Skeletal muscle tissue (tissue), 4 donors: ENCODE measurements around the gene AGMAT. TPM values are rescaled to one million over a fixed set of nuclear protein-coding genes. Genes with fewer than 3 reads are reported as not detected.

ENCODE experiments used
- H3K27ac ChIP-seq: one replicate; pipeline ENCODE4 v1.7.0; 2013; ENCODE audit warnings: mild to moderate bottlenecking, low read depth, low read length, inconsistent platforms
- H3K27me3 ChIP-seq, 3 donors: one replicate each; pipeline ENCODE4 v1.7.0; 2013; ENCODE audit warnings: low read length in 3 of 3; ENCODE audit not compliant: control insufficient read depth in 3 of 3, insufficient read depth in 3 of 3
- H3K36me3 ChIP-seq, 3 donors: one replicate each; pipeline ENCODE4 v1.7.0; 2013; ENCODE audit warnings: low read length in 3 of 3; ENCODE audit not compliant: control insufficient read depth in 3 of 3, insufficient read depth in 3 of 3
- H3K4me1 ChIP-seq, 3 donors: one replicate each; pipeline ENCODE4 v1.7.0; 2013; ENCODE audit warnings: low read length in 3 of 3, mild to moderate bottlenecking in 3 of 3; ENCODE audit not compliant: control insufficient read depth in 3 of 3, insufficient read depth in 3 of 3
- H3K4me3 ChIP-seq, 3 donors: one replicate each; pipeline ENCODE4 v1.7.0; 2013; ENCODE audit warnings: low read length in 3 of 3
- H3K9ac ChIP-seq, 3 donors: one replicate each; pipeline ENCODE4 v1.7.0; 2013; ENCODE audit warnings: low read length in 3 of 3, mild to moderate bottlenecking in 3 of 3, moderate library complexity in 2 of 3, low read depth in 1 of 3
- H3K9me3 ChIP-seq, 3 donors: one replicate each; pipeline ENCODE4 v1.7.0; 2013; ENCODE audit warnings: low read length in 3 of 3; ENCODE audit not compliant: control insufficient read depth in 3 of 3
- total RNA-seq: library from RNA; depleted of rRNA; stranded (reverse); fragments of >200 nt; gene quantifications from one replicate; pipeline ENCODE4 v1.2.3, GENCODE V29; 2014
- donor health status: Osteomylitis.

Gene AGMAT
- total RNA-seq, 1 donor from 2014 or later: 4.2 TPM

- H3K27ac ChIP-seq: no peak overlapping the region
- H3K4me3 ChIP-seq: no peak overlapping the region
- H3K4me1 ChIP-seq: no peaks in the 10 kb centered on the region
- no peaks in the 10 kb centered on the region for H3K27me3 ChIP-seq
- H3K36me3 ChIP-seq: peaks cover 28 to 51% (median 40%) of the 10 kb centered on the region in 3 donors
- no peak overlapping the region for H3K9ac ChIP-seq
- no peaks in the 10 kb centered on the region for H3K9me3 ChIP-seq
Measured at GRCh38 chr1:15542388-15543250, 42.2 kb downstream of the AGMAT start.

DNA sequence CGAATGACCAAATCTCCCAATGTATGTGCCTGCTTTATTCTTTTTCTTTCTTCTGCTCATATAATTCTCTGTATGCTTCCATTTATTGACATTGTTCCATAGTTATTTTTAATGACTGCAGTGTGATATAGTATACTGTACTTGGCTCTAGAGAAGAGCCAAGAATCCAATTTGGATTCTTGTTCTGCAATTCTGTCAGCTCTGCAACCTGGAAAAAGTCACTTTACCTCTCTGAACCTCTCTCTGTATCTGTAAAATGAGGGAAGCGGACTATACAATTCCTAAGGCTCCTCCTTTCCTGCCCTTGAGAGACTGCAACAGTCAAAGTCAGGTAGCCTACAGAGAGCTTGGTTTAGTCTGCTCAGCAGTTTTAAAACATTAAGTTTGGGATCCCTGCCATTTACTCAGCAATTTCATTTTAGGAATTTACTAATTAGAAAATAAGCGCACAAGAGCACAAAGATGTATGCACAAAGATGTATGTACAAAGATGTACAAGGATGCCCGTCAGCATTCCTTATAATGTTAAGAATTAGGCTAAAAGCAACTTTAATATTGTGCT lies 43.5 kb downstream of the AGMAT start:
- Histone ChIP-seq H3K27ac (no peak overlapping the region), H3K4me1 (no peaks in the 10 kb centered on the region), H3K36me3 (peaks cover 34 to 49% (median 41%) of the 10 kb centered on the region in 3 donors), H3K9ac (no peak overlapping the region), H3K4me3 (no peak overlapping the region), H3K9me3 (no peaks in the 10 kb centered on the region), H3K27me3 (no peaks in the 10 kb centered on the region)

- no peaks in the 10 kb centered on the region for H3K9me3 ChIP-seq
- H3K27me3 ChIP-seq: no peaks in the 10 kb centered on the region
- no peak overlapping the region for H3K27ac ChIP-seq
- no peak overlapping the region for H3K9ac ChIP-seq
- H3K36me3 ChIP-seq: peaks cover 38 to 51% (median 38%) of the 10 kb centered on the region in 3 donors
- H3K4me1 ChIP-seq: no peaks in the 10 kb centered on the region
- no peak overlapping the region for H3K4me3 ChIP-seq
Measured at GRCh38 chr1:15540186-15540585, 44.7 kb downstream of the AGMAT start.

- Histone ChIP-seq H3K27ac (no peak overlapping the region), H3K36me3 (peaks cover 38 to 47% (median 44%) of the 10 kb centered on the region in 3 donors), H3K9me3 (no peaks in the 10 kb centered on the region), H3K27me3 (no peaks in the 10 kb centered on the region), H3K9ac (no peak overlapping the region), H3K4me1 (no peaks in the 10 kb centered on the region), H3K4me3 (no peak overlapping the region)
Measured at GRCh38 chr1:15538771-15539170, 46.1 kb downstream of the AGMAT start.

- H3K4me3 ChIP-seq: no peak overlapping the region
- H3K4me1 ChIP-seq: peaks cover 7 to 8% (median 8%) of the 10 kb centered on the region in 3 donors
- no peak overlapping the region for H3K27ac ChIP-seq
- H3K27me3 ChIP-seq: no peaks in the 10 kb centered on the region
- H3K36me3 ChIP-seq: peaks cover 9 to 25% (median 15%) of the 10 kb centered on the region in 3 donors
- no peak overlapping the region for H3K9ac ChIP-seq
- no peaks in the 10 kb centered on the region for H3K9me3 ChIP-seq
Measured at GRCh38 chr1:15531682-15532081, 53.2 kb downstream of the AGMAT start.

- Histone ChIP-seq H3K4me3 (no peak overlapping the region), H3K9ac (no peak overlapping the region), H3K27me3 (no peaks in the 10 kb centered on the region), H3K4me1 (peaks cover 9 to 11% (median 10%) of the 10 kb centered on the region in 3 donors), H3K36me3 (peaks cover 7 to 22% (median 12%) of the 10 kb centered on the region in 3 donors), H3K27ac (no peak overlapping the region), H3K9me3 (no peaks in the 10 kb centered on the region)
Measured at GRCh38 chr1:15531003-15531402, 53.8 kb downstream of the AGMAT start.

DNA sequence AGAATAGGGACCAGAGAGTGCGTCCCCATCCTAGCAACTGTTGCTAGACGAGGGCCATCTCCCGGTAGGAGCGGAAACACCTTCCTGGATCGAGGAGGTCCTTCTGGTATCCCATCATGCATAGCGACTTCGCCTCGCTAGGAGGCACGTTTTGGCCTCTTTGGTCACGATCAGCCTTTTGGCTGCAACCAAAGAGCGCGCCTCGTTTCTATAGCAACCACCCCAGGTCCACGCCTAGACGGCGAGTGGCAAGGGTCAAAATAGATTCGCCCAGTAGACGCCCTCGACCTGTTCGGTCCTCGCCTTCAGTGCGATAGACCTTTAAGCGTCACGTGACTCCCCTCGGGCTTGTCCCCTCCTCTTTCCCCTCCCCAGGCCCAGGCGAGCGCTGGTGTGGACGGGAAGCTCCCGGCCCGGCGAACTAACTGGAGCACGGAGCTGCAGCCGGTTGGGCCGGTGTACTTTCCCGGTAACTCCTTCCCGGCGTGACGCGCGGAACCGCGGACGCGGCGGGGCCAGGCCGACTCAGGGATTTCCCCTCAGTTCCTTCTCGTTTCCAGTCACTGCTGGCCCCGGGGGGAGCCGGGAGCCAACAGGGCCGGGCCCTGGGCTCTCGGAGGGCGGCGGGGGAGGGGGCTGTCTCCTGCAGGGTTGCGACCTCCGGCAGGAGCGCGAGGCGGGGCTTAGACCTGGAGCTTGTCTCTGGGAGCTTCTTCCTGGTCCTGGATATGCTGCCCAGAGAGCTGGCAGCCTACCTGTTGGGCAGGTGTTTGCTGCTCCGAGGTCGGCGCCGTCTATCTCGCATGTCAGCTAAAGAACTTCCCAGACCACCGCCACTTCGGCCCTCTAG lies 58.1 kb downstream of the AGMAT start, which contains the start of gene DNAJC16:
TSS of gene DNAJC16 (plus strand) at position 359 of the 850 bp plus-strand sequence. CDS start 2,258 bp downstream, outside the sequence.
- H3K4me1 ChIP-seq: peaks cover 24 to 28% (median 27%) of the 10 kb centered on the region in 3 donors
- no peaks in the 10 kb centered on the region for H3K9me3 ChIP-seq
- peak within 1 kb of the TSS; percentile 95 for H3K27ac ChIP-seq
- no peaks in the 10 kb centered on the region for H3K27me3 ChIP-seq
- H3K9ac ChIP-seq: peak within 1 kb of the TSS; percentile 91 to 95 (median 91)
- peak within 1 kb of the TSS; percentile 87 to 95 (median 88) for H3K4me3 ChIP-seq
- H3K36me3 ChIP-seq: peaks cover 3 to 6% (median 4%) of the 10 kb centered on the region in 3 donors

- peaks cover 2 to 6% (median 3%) of the 10 kb centered on the region in 3 donors for H3K36me3 ChIP-seq
- no peaks in the 10 kb centered on the region for H3K27me3 ChIP-seq
- peak overlapping the region; percentile 69 to 88 (median 84) for H3K4me3 ChIP-seq
- H3K9me3 ChIP-seq: no peaks in the 10 kb centered on the region
- peaks cover 24 to 28% (median 27%) of the 10 kb centered on the region in 3 donors for H3K4me1 ChIP-seq
- H3K9ac ChIP-seq: peak overlapping the region; percentile 50 to 69 (median 57)
- H3K27ac ChIP-seq: peak overlapping the region; percentile 95
Measured at GRCh38 chr1:15526021-15526489, 58.8 kb downstream of the AGMAT start.
